Activated CD8-positive, alpha-beta memory T cell treated with anti-CD3 and anti-CD28 coated beads for 36 hours (primary cell): ENCODE measurements around the gene KAT6B. TPM values are rescaled to one million over a fixed set of nuclear protein-coding genes. Genes with fewer than 3 reads are reported as not detected.

Experiments
- CTCF ChIA-PET: fragments of 350-600 bp; sonication (Branson Sonifier 250); formaldehyde crosslinking; loops from one replicate; lab custom pipeline; 2021; ENCODE audit warnings: antibody characterized with exemption; lab: Charles Lee
- POLR2A ChIA-PET: fragments of 350-600 bp; sonication (Branson Sonifier 250); formaldehyde crosslinking; loops from one replicate; lab custom pipeline; 2021; ENCODE audit warnings: antibody characterized with exemption; lab: Charles Lee
- total RNA-seq, 2 experiments: library from RNA; stranded (reverse); gene quantifications; one replicate each; pipeline ENCODE4 v1.2.3, GENCODE V29; 2021

The KAT6B gene
- total RNA-seq, 2 experiments from 2014 or later = 20.2 to 20.8 TPM

DNA sequence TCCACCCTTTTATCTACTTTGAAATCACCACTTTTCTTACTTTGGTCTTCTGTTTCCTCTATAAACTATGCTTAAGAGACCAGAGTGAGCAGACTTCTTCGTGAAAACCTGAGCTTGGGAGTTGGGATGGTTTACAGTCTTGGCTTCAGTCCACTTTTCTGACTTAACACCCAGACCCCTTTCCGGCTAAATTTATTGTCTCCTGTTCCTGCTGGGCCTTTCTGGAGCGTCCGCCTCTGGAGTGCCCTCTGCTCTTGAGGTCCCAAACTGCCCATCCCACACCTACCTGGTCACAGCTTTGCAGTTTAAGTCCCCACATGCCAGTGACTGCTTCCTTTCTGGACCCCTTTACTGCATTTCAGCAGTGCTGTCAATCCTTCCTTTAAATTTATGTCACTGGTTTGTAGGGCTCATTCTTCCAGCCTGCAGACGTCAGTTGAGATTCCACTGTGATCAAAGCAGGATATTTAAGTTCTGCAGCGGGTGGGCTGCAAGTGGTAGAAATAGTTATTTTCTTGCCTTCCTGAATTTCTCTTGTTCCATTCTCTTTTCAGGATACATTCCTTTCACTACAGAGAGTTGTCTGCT, 80.3 kb downstream of the KAT6B start:
- ChIA-PET POLR2A (no interaction called here), CTCF (no interaction called here)

DNA sequence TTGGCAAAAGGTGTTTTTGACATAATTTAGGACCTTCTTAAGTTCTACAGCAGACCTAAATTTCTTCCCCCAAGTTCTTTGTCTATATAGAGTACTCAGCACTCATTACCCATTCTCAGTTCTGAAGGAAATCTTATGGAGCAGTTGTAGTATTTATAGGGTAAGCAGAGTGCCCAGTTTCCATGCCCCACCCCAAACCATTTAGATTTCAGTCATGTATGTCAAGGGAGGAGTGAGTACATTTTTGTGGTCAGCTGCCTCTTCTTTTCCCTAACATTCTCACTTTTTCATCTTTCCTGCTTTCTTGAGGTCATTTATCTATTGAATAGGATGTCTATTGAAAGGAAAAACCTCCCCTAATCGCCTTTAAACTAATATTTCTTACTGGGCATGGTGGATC, 83.3 kb downstream of the KAT6B start:
- ChIA-PET CTCF (no interaction called here), POLR2A (no interaction called here)

DNA sequence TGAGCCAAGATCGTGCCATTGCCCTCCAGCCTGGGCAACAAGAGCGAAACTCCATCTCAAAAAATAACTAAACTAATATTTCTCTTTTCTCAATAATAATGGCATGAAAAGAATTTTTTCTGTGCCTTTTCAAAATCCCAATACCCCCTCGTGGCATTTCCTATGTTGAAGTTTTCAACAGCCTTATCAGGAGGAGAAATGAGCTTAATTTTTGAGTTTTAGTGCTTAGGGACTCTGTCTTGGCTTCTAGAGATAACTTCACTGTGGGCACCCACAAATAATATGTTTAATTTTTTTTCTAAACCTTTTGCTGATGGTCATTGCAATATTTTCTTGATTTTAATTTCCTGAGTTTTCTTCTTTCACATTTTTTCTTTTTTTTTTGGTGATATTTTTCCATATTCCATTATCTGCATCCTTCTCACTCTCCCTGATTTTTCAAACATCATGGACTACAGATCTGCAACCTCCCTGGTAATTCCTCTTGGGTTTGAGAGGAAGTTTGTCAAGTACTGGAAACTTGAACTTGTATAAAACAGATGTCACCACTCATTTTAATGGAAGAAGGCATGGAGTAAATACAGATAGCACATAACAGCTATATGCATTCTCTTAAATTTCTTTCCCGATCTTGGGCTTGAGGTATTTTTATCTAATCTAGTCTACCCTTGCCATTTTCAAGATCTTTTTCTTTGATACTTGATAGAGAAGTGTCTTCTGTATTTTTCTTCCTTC, 84.0 kb downstream of the KAT6B start:
- ChIA-PET CTCF (interaction anchor here (0.7 kb wide), 1 partner anchor 126 kb away, joined by 3 read pairs; no protein-coding TSS in a partner anchor), POLR2A (no interaction called here)

DNA sequence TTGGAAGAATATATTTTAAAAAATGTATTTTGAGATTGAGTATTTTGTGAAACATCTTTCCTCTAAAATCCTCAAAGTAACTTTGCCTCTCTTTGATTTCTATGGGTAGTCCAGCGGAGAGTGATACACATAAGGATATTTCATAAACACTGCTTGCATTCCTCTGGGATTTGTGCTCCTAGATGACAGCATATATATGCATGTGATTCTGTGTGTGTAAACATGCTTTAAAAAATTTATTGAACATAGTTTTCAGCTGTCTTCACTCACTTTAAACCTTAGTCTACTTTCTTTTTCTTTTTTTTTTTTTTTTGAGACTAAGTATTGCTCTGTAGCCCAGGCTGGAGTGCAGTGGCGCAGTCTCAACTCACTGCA, 84.6 kb downstream of the KAT6B start:
- ChIA-PET POLR2A (no interaction called here), CTCF (interaction anchor here (0.7 kb wide), 1 partner anchor 126 kb away, joined by 3 read pairs; no protein-coding TSS in a partner anchor)

DNA sequence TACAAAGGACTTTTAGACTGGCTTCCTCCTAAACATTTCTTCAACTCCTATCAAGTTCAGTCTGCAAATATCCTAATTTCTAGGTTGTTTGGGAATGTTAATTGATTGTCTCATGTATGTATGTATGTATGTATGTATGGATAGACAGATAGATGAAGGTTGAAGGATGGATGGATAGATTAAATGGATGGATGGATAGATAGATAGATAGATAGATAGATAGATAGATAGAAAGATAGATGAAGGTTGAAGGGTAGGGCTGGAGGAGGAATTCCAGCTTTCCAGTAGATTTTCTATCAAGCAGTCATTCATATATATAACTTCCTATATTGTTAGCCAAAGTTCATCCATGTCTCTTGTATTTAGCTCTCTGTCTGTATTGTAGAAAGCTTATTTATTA, 85.8 kb downstream of the KAT6B start:
- ChIA-PET POLR2A (no interaction called here), CTCF (no interaction called here)

DNA sequence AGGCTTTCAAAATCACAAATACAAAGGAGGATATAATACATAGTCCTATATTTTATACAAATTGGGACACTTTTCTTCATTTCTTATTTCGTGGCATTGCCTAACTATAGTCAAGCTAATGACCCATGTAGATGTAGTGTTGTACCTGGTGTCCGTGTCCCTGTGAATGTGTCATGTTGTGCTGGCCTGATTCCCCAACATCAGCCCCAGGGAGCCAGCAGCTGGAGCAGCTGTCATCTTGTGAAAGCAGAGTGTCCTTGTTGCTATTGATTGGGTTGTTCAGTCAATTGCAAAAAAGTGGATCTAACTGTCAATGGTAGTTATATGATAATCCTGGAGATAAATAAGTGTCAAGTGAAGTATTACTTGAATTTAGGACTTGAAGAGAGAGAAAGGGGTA, 86.3 kb downstream of the KAT6B start:
- ChIA-PET POLR2A (no interaction called here), CTCF (no interaction called here)

DNA sequence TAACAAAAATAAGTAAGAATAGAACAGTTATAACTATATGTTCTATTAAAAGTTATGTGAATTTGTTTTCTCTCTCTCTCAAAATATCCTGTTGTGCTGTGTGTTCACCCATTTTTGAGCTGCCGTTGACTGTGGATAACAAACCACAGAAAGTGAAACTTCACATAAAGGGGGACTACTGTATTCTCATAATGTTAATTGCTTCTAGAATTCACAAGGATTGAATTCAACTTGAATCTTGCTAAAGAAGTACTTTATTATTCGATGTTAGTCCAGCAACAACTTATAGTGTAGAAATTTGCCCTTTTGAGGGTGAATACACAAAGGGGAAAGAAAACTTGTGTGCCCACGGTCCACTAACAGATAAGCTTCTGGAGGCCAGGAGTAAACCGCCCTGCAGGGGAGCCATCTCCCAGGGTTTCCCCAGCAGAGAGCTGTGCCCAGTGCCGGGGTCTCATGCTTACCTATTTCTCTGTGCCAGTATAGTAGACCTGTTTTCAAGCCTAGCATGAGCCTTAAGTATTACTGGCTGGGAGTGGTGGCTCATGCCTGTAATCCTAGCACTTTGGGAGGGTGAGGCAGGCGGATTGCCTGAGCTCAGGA, 87.1 kb downstream of the KAT6B start:
- ChIA-PET POLR2A (no interaction called here), CTCF (no interaction called here)

DNA sequence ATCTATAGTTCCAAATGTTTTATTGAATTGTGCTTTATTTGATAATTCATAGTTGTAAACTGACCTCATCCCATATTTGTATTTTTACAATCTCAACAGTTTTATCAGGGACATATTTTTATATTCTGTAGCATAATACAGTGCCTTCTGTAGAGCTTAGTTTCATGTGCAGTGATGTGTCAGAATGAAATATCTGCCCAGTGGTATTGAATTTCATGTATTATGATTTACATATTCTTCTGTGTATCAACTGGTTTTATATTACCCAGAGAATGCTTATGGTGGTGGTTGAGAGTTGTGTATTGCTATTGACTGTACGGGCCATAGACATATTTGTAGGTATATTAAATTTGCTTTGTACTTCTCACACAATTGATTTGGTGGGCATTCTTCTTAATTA, 89.9 kb downstream of the KAT6B start:
- CTCF ChIA-PET = interaction anchor here (0.8 to 1.3 kb wide), 2 partner anchors 11 to 12 kb away, joined by 4 read pairs; no protein-coding TSS in a partner anchor
- POLR2A ChIA-PET = no interaction called here

DNA sequence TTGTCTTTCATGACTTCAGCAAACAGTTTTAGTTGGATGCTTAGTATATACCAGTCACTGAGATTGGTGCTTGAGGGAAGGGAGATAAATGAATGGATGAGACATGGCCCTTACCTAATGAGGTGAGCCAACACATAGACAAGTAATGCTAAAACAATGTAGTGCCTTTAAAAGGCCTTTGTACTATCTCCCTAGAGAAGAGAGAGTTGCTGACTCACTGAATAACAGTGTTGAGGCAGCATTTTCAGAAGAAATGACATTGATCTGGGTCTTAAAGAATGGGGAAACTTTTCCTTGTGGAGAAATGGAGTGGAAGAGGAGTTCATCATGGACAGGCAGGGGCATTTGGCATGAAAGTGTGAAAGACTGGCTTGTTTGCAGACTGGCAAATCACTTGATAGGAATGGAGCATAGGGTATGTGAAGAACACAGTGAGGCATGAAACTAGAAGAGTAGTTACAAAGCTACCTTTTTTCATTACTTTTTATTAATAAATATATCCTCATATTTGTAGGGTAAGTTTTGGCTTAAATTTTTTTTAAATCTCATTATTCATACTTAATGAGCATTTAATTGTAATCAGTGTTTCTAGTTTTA, 91.2 kb downstream of the KAT6B start:
- ChIA-PET POLR2A (no interaction called here), CTCF (no interaction called here)

DNA sequence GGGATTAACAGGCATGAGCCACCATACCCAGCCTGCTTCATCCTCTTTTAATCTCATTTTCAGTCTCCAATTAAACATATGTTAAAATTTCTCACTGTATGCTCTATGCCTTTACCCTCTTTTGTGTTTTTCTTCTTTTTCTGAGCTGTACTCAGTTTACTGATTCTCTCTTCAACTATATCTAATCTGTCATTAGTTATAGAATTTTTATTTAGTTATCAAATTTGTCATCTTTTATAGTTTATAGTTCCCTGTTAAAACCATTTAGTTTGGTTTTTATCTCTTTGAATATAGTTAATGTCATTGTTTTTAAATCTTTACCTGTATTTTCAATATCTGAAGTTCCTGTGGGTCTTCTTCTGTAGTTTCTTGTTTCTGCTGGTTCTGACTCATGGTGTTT, 93.3 kb downstream of the KAT6B start:
- ChIA-PET CTCF (no interaction called here), POLR2A (no interaction called here)

DNA sequence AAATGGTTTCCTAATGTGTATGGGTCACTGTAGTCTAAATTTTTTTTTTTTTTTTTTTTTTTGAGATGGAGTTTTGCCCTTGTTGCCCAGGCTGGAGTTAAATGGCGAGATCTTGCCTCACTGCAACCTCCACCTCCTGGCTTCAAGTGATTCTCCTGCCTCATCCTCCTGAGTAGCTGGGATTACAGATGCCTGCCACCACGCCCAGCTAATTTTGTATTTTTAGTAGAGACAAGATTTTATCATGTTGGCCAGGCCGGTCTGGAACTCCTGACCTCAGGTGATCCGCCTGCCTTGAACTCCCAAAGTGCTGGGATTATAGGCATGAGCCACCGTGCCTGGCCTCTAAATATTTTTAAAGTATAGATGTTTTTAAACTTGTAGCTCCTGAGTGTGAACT, 94.7 kb downstream of the KAT6B start:
- ChIA-PET POLR2A (interaction anchor here (0.6 kb wide), 1 partner anchor 629 kb away, joined by 7 read pairs; no protein-coding TSS in a partner anchor), CTCF (interaction anchor here (0.6 to 1.2 kb wide), 2 partner anchors 19 to 313 kb away, joined by 3 read pairs; no protein-coding TSS in a partner anchor)

DNA sequence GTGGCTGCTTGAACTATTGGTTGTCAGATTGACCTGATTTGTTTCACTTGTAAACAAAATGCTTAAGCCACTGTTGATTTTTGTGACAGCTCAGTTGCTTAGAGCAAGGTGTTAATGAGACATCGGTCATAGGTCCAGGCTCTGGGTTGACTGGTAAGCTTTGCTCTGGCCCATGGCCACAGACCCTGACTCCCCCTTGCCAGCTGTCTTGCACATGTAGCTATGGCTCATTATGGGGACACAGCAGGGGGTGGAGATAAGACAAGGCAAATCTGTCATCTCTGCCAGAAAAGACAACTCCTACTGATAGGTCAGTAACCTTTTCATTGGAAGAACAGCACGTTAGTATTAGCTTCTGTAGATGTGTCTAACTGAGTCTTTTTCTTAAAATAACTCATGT, 95.3 kb downstream of the KAT6B start:
- ChIA-PET POLR2A (no interaction called here), CTCF (interaction anchor here (1.2 kb wide), 1 partner anchor 18 kb away, joined by 3 read pairs; no protein-coding TSS in a partner anchor)

DNA sequence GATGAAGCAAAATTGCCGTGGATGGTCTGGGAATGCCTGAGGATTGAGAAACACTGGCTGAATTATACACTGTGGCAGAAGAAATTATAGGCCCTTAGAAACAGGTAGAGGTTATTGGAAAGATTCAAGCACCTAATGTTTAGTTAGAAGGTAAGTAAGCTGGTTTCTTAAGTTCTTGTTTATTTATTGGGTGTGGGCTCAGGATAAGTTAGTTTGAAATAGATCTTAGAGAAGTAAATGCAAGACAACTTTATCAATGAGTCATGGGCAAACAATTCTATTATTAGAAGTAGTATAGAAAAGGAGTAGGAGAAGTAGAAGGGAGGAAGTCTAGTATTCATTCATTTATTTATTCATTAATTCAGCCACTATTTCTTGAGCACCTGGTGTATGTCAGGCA, 96.5 kb downstream of the KAT6B start:
- CTCF ChIA-PET = no interaction called here
- POLR2A ChIA-PET = interaction anchor here (0.6 kb wide), 1 partner anchor 676 kb away, joined by 3 read pairs; no protein-coding TSS in a partner anchor

DNA sequence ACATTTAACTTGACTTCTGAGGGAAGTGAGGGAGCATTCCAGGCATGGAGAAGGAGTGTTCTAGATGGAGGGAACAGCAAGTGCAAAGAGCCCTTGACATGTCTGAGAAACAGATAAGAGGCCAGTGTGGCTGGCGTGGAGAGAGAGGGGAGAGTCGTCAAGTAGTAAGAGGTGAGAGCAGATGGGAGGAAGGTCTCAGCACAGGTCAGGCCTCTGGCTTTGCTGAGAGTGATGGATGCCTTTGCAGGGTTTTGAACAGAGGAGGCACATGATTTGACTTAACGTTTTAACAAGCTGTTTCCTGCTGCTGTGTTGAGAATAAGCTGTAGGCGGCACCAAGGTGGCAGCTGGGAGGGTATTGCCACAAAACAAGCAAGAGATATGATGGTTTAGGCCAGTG, 97.2 kb downstream of the KAT6B start:
- CTCF ChIA-PET = no interaction called here
- POLR2A ChIA-PET = interaction anchor here (0.6 kb wide), 1 partner anchor 676 kb away, joined by 3 read pairs; no protein-coding TSS in a partner anchor

DNA sequence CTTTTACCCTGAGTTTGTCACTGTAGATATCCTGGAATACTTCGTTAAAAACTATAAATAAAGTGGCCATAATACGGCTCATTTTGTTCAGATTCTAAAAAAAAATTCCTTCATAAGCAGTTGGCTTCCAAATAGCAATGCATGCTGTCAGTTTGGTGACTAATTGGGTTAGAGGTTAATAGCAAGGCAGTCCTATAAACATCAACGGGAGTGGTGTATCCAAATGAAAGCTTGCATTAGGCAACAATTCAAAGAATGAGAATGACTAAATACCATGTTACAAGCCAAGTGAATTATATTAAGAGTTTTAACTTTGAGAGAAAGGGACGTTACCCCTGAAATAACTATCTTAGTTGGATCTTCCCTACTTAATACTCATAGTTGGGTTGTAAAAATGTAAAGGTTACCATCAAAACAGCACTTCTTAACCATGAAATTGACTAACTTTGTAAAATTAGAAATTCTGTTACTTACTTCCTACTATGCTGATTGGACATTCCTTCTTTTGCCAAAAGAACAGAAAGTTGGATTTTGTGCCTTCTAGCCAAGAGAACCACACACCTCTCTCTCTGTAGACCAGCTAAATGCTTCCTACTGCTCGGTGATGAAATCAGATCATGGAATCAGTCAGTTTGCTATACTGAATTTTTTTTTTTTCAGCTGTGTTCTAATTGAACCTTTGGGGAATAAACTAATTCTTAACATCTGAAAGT, 98.0 kb downstream of the KAT6B start:
- CTCF ChIA-PET = no interaction called here
- POLR2A ChIA-PET = no interaction called here

DNA sequence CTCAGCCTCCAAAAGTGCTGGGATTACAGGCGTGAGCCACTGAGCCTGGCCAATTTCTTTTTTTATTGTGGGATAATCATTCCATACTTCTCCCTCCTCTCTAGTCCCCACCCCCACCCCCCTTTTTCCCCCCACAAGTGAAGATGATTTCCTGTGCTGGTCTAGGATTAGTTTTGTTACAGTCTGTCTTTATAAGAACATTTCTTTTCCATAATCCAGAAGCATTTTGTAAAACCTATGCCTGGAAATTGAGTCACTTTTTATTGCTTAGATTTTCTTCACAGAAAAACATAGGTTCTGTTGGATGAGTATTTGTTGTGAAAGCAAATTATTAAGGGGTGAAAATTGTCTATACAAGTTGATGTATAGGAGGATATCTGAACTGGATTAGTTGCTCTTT, 98.9 kb downstream of the KAT6B start:
- ChIA-PET POLR2A (no interaction called here), CTCF (no interaction called here)

DNA sequence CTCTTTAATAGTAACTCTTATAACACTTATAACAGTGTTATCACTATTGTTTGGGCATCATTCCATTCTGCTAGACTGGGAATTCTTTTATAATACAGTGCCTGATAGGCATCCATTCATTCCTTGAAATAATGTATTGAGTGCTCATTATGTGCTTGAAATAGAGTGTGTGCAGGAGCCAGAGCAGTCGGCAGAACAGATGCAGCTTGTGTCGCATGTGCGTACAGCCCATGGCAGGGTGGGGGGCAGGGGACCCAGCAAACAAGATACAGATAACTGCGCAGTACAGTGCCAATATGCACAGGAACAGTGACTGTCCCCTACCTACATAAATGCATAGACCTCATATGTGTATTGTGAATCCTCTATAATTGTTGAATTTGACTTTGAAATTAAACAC, 99.3 kb downstream of the KAT6B start:
- ChIA-PET POLR2A (no interaction called here), CTCF (no interaction called here)

DNA sequence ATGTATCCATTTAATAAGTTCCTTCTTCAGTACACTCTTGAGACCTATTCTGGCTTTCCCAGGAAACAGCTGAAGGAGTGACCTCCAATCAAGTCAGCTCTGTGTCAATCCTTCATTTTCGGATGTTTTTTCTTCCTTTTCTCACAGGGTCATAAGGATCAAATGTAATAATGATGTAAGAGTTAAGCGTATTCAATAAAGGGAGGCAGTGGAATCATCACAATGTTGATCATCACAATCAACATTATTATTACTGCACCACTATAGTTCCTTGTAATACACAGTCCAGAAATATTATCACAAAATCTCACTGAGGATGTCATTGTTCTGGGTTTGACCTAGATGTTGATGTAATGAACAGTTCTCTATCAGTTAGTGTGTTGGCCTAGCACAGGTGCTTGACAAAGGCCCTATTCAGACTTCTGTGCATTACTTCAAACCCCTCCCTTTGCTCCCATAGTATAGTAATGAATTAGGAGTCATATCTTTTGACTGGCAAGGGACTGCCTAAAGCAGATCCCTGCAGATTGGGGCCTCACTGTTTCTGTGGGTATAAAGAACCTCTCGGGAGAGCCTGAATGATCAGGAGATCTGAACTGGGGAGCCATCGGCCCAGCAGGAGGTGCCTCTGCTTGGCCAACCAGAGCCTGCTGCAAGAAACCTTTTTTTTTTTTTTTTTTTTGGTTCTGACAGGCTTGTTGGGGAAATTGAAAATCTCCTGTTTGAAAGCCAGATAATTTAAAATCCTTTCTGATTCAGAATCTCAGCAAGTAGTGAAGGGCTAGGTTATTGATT, 100.6 kb downstream of the KAT6B start:
- ChIA-PET CTCF (no interaction called here), POLR2A (no interaction called here)

DNA sequence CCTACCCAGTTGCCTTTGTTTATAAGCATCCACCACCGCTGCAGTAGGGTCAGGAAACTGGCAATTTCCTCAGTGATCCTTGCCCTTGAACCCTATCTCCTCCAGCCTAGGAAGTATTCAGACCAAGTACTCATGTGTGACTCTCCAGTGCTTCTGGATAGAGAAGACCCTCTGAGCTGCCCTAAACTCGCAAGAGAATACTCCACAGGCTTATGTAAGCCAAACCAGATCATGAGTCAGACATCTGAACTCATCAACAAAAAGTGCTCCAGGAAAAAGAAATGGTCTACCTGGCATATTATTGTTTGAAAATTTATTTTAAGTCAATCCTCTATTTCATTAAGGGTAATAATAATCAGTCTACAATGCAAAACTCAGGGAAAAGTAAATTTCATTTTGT, 101.3 kb downstream of the KAT6B start:
- CTCF ChIA-PET = interaction anchor here (1.4 kb wide), 1 partner anchor 12 kb away, joined by 4 read pairs; no protein-coding TSS in a partner anchor
- POLR2A ChIA-PET = no interaction called here
